HG03571 (cell line): ENCODE results near the gene ZNF396.

ENCODE experiments used
- ATAC-seq: cut with Tn5 transposase; IDR thresholded peaks from one replicate; pipeline ENCODE4 v1.9.1; 2021; ENCODE audit not compliant: unreplicated experiment

Gene ZNF396

DNA sequence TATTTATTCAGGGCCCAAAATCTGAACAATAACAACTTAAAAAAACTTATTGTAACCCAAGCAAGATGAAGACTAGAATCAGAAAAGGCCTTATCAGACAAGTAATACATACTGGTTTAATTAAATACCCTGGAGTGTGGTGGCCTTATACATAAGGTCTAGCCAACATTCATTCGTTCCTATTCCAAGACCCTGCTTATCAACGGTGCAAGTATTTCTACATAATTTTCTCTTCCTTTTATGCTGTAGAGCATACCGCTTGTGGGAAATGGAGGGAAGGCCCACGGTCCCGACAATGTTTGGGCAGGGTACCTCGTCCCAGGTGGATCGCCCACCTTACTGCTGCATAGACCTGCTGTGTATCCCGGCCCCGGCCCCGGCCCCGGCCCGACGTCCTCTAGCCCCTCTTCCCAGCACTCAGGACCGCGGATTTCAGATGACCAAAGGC lies 33.6 kb downstream of the ZNF396 start:
- no peak for ATAC-seq

DNA sequence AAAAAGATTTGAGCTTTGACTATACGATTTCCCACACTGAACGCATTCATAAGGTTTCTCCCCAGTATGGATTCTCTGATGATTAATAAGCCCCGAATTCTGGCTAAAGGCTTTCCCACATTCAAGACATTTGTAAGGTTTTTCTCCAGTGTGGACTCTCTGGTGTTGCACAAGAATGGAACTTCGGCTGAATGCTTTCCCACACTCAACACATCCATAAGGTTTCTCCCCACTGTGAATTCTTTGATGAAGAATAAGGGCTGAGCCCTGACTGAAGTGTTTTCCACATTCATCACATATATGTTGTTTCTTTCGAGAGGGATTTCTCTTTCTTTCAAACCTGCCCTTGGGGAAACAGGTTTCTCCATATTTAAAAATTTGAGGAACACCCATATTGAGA lies 39.9 kb downstream of the ZNF396 start:
- no peak for ATAC-seq

DNA sequence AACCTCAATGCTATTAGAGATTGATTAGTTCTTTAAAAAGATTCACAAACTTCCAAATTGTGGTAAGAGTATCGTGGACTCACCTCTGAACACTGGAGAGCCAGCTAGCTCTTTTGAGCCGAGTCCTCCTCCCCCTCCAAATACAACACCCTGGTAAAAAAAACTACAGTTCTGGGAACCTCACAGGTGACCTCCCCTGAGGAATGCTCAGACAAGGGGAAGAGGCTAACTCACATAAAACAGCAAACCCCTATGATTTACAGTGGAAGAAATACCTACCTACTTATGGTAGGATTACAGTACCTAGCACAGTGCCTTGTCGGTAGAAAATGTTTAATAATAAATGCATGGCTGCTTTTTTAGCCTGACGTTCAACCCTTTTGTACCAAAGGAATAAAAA lies 41.3 kb downstream of the ZNF396 start:
- ATAC-seq: no peak

DNA sequence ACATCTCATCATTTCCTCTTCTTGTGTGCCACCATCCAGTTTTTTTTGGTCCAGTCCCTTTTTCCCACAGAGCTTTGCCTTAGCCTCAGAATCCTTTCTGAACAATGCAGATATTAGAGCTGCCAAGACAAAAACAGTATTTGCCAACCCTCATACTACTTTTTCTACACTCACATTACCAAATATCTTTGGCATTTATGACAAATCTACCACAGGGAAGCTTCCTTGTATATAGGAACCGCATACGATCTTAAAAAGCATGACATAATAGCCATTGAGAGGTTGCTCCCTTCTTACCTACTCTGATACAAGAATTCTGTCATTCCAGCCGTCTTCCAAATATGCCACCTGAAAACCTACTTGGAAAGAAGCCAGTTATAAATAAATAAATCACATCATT lies 42.3 kb downstream of the ZNF396 start:
- ATAC-seq: no peak

DNA sequence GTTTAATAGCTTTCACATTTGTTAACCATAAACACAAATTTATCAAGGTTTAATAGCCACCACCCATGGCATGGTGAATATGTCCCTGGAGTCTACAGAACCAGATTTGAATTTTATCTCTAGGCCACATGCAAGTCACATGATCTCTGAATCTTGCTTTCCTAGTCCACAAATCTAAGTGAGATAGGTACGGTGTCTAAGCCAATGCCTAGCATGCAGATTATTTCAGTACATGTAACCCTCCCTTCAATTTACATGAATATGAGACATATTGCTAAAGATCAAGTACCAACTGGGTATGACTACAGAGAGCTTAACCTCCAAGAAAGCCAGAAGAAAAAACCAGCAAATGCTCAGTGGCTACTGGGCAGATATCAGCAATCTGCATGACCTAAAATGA lies 42.9 kb downstream of the ZNF396 start:
- no peak for ATAC-seq

DNA sequence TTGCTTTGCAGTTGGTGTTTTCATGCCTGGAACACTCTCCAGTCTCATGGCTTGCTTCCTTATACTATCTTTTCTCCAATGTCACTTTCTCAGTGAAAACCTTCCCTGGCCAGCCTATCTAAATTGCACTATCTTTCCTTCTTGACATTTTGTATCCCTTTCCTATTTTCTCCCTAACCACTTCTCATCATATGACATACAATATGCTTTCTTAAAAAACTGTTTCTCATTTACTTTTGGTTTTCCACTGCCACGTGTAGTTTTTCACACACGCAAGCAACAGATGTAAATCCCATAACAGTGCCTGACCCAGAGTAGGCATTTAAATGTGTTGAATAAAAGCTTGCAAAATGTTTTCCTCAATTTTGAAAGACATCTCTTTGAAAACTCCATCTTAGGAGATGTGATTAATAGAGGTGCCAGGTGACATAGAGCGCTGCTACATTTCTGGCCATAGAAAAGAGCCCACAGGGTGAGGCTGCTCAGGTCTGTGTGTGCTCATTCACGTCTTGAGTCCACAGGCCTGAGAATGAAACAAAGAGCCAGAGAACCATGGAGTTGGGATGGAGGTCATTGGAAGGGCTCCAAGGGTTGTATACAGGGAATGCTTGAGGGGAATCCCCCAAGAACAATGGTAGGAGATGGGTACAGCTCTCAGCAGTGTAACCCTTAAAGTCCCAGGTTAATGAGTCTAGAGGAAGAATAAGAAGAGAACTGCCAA lies 45.6 kb downstream of the ZNF396 start:
- ATAC-seq: no peak

DNA sequence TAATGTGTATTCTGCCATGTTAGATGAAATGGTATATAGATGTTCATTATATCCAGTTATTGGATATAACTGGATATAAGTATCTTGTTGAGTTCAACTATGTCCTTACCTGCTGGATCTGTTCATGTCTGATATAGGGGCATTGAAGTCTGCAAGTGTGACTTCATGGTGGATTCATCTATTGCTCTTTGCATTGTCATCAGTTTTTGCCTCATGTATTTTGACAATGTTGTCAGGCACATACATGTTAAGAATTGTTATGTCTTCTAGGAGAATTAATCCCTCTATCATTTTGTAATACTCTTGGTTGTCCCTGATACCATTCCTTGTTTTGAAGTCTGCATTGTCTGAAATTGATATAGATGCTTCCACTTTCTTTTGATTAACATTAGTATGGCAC lies 48.3 kb downstream of the ZNF396 start:
- no peak for ATAC-seq

DNA sequence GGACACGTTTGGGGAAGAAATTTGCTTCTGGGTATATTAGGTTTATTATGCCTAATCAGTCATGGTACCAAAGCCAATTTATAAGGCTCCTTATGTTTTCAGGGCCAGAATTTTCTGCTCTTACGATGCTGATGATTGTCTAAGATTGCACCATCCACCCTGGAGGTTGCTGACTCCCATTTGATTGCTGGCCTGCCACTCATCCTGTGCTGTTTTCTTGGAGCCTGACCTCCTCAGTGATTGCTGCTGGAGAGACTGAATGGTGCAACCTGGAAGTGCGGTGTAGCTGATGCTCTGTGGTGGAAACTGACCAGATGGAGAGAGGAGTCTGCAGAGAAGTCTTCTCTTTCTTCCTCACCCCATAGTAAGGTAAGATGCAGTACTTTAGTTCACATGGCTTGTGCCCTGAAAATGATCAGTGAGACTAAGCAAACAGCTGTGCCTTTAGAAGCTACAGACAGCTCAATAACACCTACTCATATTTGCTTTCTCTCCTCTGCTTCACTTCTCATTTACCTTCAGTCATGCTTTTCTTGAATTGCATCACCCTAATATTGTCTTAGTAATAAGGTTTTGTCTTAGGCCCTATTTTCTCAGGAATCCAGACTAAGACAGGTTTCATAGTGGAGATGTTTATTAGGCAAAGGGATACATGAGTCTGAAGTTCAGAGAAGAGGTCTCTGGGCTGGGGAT lies 50.3 kb downstream of the ZNF396 start:
- no peak for ATAC-seq

DNA sequence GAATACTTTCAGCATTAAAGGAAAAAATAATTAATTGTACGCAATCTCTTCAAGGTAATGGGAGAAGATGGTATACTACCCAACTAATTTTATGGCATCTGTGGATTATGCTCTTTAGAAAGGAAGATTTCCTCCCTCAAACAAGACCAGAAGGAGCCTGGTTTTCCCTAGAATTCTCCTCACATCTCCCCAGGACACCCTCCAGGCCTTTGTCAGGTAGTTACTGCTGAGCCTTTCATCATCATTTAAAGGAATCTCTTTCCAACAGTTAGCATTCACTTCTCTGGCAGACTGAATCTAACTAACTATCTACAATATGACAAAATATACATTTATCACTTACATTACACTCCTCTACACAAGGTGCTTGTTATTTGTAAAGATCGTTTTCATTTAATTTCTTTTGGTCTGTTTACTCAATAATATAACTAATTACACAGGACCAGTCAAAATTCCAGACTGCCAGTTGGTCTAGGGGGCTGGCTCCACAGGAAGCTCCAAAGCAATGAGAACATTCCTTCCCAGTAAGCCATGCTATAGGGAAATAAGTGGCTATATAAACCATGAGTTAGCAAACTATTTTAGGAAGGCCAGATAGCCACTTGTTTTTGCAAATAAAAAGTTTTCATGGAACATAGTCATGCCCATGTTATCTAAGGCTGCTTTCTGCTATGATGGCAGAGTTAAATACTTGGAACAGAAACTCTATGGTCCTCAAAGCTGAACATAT lies 52.0 kb downstream of the ZNF396 start:
- ATAC-seq: no peak

DNA sequence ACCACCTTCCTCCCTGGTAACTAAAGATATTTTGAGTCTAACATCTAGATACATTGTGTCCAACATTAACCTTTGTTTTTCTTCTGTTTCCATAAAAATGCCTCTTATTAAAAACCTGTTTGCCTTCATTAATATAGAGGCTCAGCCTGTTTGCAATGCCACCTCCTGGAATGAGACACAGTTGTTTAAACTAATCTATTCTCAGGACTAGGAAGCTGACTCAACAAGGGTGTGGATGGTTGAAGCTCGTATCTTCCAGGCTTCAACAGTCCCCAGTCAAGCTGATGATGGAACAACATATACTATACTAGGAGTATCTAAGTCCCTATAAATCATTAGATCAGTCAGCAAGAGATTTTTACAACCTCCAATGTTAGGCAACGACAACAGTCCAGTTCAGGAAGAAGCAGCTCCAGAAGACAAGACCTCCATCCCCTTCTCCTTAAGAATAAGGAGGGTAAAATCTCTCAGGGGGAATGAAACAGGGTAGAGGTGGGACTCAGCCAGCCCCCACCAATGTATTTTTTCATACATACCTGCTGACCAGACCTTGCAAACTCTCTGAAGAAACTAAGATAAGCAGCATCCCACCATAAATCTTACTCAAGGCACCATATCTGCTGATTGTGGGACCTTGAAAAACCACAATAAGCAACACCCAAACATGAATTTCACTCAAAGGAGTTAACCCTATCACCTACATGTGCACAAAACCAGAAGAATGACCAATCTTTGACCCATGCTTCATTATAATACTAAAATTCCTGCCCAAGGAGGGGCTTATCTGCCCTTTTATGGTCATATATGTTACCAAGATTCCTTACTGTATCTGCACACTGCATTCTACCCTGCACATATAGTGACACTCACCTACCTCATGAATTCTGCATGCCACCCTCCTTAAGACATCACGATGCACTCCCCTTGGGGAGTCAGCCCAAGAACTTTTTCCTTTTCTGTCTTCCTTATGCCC lies 54.4 kb downstream of the ZNF396 start:
- ATAC-seq: no peak
